ENCODE measurements around the gene YY1. TPM values are rescaled to one million over a fixed set of nuclear protein-coding genes. Genes with fewer than 3 reads are reported as not detected.

Gene YY1
- total RNA-seq, 2 experiments from 2014 or later, result 85.3 to 116 TPM

GRCh38 chr14:100327128-100327527, 88.2 kb downstream of the YY1 start:
- H3K4me1 Mint-ChIP-seq, result no peaks in the 10 kb centered on the region
- no peaks in the 10 kb centered on the region for H3K9me3 Mint-ChIP-seq (ENCODE audit: low read depth)
- no peaks in the 10 kb centered on the region for H3K36me3 Mint-ChIP-seq
- CTCF ChIA-PET, result no interaction called here
- H3K27ac Mint-ChIP-seq, result no peak overlapping the region
- ATAC-seq, result no peak
- H3K27me3 Mint-ChIP-seq, result no peaks in the 10 kb centered on the region
- no peak for DNase-seq
- H3K4me3 Mint-ChIP-seq, result no peak overlapping the region

GRCh38 chr14:100328495-100329163, 89.7 kb downstream of the YY1 start:
- no peaks in the 10 kb centered on the region for H3K27me3 Mint-ChIP-seq
- no peaks in the 10 kb centered on the region for H3K9me3 Mint-ChIP-seq (ENCODE audit: low read depth)
- no peak overlapping the region for H3K27ac Mint-ChIP-seq
- H3K4me3 Mint-ChIP-seq, result no peak overlapping the region
- H3K4me1 Mint-ChIP-seq, result no peaks in the 10 kb centered on the region
- CTCF ChIA-PET, result no interaction called here
- DNase-seq (no peak), ATAC-seq (no peak)
- H3K36me3 Mint-ChIP-seq, result no peaks in the 10 kb centered on the region

- CTCF ChIA-PET, result interaction anchor here (1.7 kb wide), 1 partner anchor 10 kb away, joined by 5 read pairs; no protein-coding TSS in a partner anchor
- Mint-ChIP-seq H3K4me1 (no peaks in the 10 kb centered on the region), H3K27me3 (no peaks in the 10 kb centered on the region), H3K4me3 (no peak overlapping the region), H3K27ac (no peak overlapping the region), H3K36me3 (peaks cover 5% of the 10 kb centered on the region), H3K9me3 (ENCODE audit: low read depth) (no peaks in the 10 kb centered on the region)
- ATAC-seq (no peak), DNase-seq (no peak)
Observed at GRCh38 chr14:100329233-100330006, 90.5 kb downstream of the YY1 start.

GRCh38 chr14:100330007-100330344, 91.0 kb downstream of the YY1 start:
- CTCF ChIA-PET, result interaction anchor here (1.7 kb wide), 1 partner anchor 11 kb away, joined by 5 read pairs; no protein-coding TSS in a partner anchor
- H3K4me1 Mint-ChIP-seq, result no peaks in the 10 kb centered on the region
- H3K9me3 Mint-ChIP-seq (ENCODE audit: low read depth), result no peaks in the 10 kb centered on the region
- H3K36me3 Mint-ChIP-seq, result peaks cover 10% of the 10 kb centered on the region
- H3K4me3 Mint-ChIP-seq, result no peak overlapping the region
- no peak overlapping the region for H3K27ac Mint-ChIP-seq
- ATAC-seq, result no peak
- DNase-seq, result no peak
- no peaks in the 10 kb centered on the region for H3K27me3 Mint-ChIP-seq

- Mint-ChIP-seq H3K4me3 (no peak overlapping the region), H3K27ac (no peak overlapping the region), H3K9me3 (ENCODE audit: low read depth) (no peaks in the 10 kb centered on the region), H3K27me3 (no peaks in the 10 kb centered on the region), H3K4me1 (no peaks in the 10 kb centered on the region), H3K36me3 (peaks cover 12% of the 10 kb centered on the region)
- DNase-seq (no peak), ATAC-seq (peak; percentile 13)
- CTCF ChIA-PET, result interaction anchor here (1.0 to 1.7 kb wide), 2 partner anchors 11 to 45 kb away, joined by 3 to 5 read pairs; no protein-coding TSS in a partner anchor
Observed at GRCh38 chr14:100330388-100330931, 91.5 kb downstream of the YY1 start.

GRCh38 chr14:100332071-100332639, 93.2 kb downstream of the YY1 start:
- CTCF ChIA-PET, result interaction anchor here (0.9 kb wide), 1 partner anchor 13 kb away, joined by 3 read pairs; no protein-coding TSS in a partner anchor
- H3K27me3 Mint-ChIP-seq, result no peaks in the 10 kb centered on the region
- no peak overlapping the region for H3K4me3 Mint-ChIP-seq
- H3K9me3 Mint-ChIP-seq (ENCODE audit: low read depth), result no peaks in the 10 kb centered on the region
- ATAC-seq (no peak), DNase-seq (no peak)
- peaks cover 24% of the 10 kb centered on the region for H3K36me3 Mint-ChIP-seq
- no peak overlapping the region for H3K27ac Mint-ChIP-seq
- H3K4me1 Mint-ChIP-seq, result peaks cover 2% of the 10 kb centered on the region

Small RNA genes within 50 kb of the gene (microRNA-seq; reads per million reads assigned to microRNA genes)
- gene MIR345 (48.5 reads per million, percentile 55 among the genes with 10 or more reads in this experiment), gene MIR6764 (2.1 reads per million)

Other genes with a start within 250 kb of the YY1 start
- gene EVL, start 173.7 kb upstream of the YY1 start, total RNA-seq, result 100 to 1,000 TPM; 774 to 910 TPM
- gene DEGS2, start 79.5 kb upstream of the YY1 start, total RNA-seq, result not detected
- gene SLC25A29, start 67.3 kb downstream of the YY1 start, total RNA-seq, result 10 to 100 TPM; 15.9 to 21.6 TPM
- not detected for gene SLC25A47, start 84.2 kb downstream of the YY1 start, total RNA-seq
- 1 to 10 TPM; 8.1 to 9.5 TPM for gene WDR25, start 137.3 kb downstream of the YY1 start, total RNA-seq